Measurements from ENCODE around the gene SOWAHA.

Gene SOWAHA

GRCh38 chr5:132807163-132807838 is 5.8 kb upstream of the SOWAHA start:
- DNase-seq (ENCODE audit: low read depth): peak; percentile 36
- H3K4me3 ChIP-seq (ENCODE audit: low read depth, low read length): no peak overlapping the region
- peak; percentile 21 for TF ChIP-seq CTCF (IDR thresholded peaks at IDR 0.05; ENCODE audit: insufficient read depth, low read depth, low read length, missing control alignments)

GRCh38 chr5:132808448-132808847 is 4.7 kb upstream of the SOWAHA start:
- DNase-seq (ENCODE audit: low read depth): no peak
- H3K4me3 ChIP-seq (ENCODE audit: low read depth, low read length): no peak overlapping the region
- no peak for TF ChIP-seq CTCF (IDR thresholded peaks at IDR 0.05; ENCODE audit: insufficient read depth, low read depth, low read length, missing control alignments)

- no peak for DNase-seq (ENCODE audit: low read depth)
- no peak for TF ChIP-seq CTCF (IDR thresholded peaks at IDR 0.05; ENCODE audit: insufficient read depth, low read depth, low read length, missing control alignments)
- H3K4me3 ChIP-seq (ENCODE audit: low read depth, low read length): no peak overlapping the region
Observed at GRCh38 chr5:132808866-132809265, 4.2 kb upstream of the SOWAHA start.

GRCh38 chr5:132810605-132811004 is 2.5 kb upstream of the SOWAHA start:
- no peak for TF ChIP-seq CTCF (IDR thresholded peaks at IDR 0.05; ENCODE audit: insufficient read depth, low read depth, low read length, missing control alignments)
- H3K4me3 ChIP-seq (ENCODE audit: low read depth, low read length): no peak overlapping the region
- no peak for DNase-seq (ENCODE audit: low read depth)

DNA sequence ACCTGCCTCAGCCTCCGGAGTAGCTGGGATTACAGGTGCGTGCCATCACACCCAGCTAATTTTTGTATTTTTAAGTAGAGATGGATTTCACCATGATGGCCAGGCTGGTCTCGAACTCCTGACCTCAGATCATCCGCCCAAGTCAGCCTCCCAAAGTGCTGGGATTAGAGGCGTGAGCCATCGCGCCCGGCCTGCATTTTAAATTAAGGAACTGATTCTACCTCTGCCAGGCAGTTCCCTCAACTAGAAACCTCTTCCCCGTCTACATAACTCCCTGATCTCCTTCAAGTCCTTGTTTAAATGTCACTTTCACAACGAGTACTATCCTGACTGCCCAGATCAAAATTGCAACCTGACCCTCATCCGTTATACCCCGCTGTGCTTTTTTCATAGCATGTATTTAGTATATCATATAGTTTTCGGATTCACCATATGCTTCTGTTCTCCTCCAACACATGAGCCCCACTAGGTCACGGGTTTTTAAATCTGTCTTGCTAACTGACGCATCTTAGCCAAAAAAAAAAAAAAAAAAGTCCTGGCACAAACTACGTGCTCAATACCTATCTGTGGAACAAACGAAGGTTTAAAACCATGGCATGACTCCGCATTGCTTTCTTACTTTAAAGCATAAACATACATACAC is 858 bp upstream of the SOWAHA start:
- no peak for DNase-seq (ENCODE audit: low read depth)
- H3K4me3 ChIP-seq (ENCODE audit: low read depth, low read length): no peak overlapping the region
- no peak for TF ChIP-seq CTCF (IDR thresholded peaks at IDR 0.05; ENCODE audit: insufficient read depth, low read depth, low read length, missing control alignments)

GRCh38 chr5:132813599-132814502 is 749 bp downstream of the SOWAHA start:
- DNase-seq (ENCODE audit: low read depth): peak; percentile 56
- TF ChIP-seq CTCF (IDR thresholded peaks at IDR 0.05; ENCODE audit: insufficient read depth, low read depth, low read length, missing control alignments): no peak
- peak overlapping the region; percentile 11; the same call in 1 of the 2 replicates for H3K4me3 ChIP-seq (ENCODE audit: low read depth, low read length)
